IPS DF 6.9 (cell line): ENCODE data around the gene RNF213.

Experiments
- DNase-seq: peaks from one replicate; pipeline ENCODE4 v3.0.0-alpha.2; 2013; ENCODE audit warnings: low read depth, low spot score
- H3K27ac ChIP-seq: one replicate; pipeline ENCODE4 v1.5.1; 2013; ENCODE audit warnings: low read length, control low read depth
- H3K27me3 ChIP-seq: 2 replicates; pipeline ENCODE4 v1.6.1; 2013; ENCODE audit warnings: mild to moderate bottlenecking, low read length; ENCODE audit not compliant: control insufficient read depth, insufficient read depth
- H3K36me3 ChIP-seq: 2 replicates; pipeline ENCODE4 v1.6.1; 2013; ENCODE audit warnings: low read length; ENCODE audit not compliant: control insufficient read depth, insufficient read depth
- H3K4me1 ChIP-seq: 2 replicates; pipeline ENCODE4 v1.6.1; 2013; ENCODE audit warnings: low read length; ENCODE audit not compliant: control insufficient read depth, insufficient read depth
- H3K4me3 ChIP-seq: 2 replicates; pipeline ENCODE4 v1.5.1; 2013; ENCODE audit warnings: mild to moderate bottlenecking, low read length
- H3K9me3 ChIP-seq: 2 replicates; pipeline ENCODE4 v1.6.1; 2013; ENCODE audit warnings: low read length, inconsistent platforms; ENCODE audit not compliant: control insufficient read depth, insufficient read depth
- WGBS: extraction: QIAGEN DNeasy Blood & Tissue Kit; methylation state at CpG from one replicate; pipeline ENCODE4 v1.1.7; 2013; ENCODE audit warnings: mixed read lengths, missing lambda C conversion rate; ENCODE audit not compliant: insufficient read length, insufficient coverage; 5-methylcytosine and 5-hydroxymethylcytosine counted together

Gene RNF213

GRCh38 chr17:80348551-80349150 lies 88.0 kb downstream of the RNF213 start:
- no CpG with 5 or more reads among the region's 18 CpGs for WGBS

GRCh38 chr17:80349151-80349651 lies 88.5 kb downstream of the RNF213 start:
- no peaks in the 10 kb centered on the region for H3K9me3 ChIP-seq
- H3K4me1 ChIP-seq, result no peaks in the 10 kb centered on the region; the same call in 1 of the 2 replicates
- H3K36me3 ChIP-seq, result peaks cover 62% of the 10 kb centered on the region
- H3K4me3 ChIP-seq, result no peak overlapping the region
- WGBS, result no CpG with 5 or more reads among the region's 19 CpGs
- H3K27ac ChIP-seq, result no peak overlapping the region
- no peaks in the 10 kb centered on the region for H3K27me3 ChIP-seq
- no peak for DNase-seq

More at GRCh38 chr17:80348551-80349150, 88.0 kb downstream of the RNF213 start:
- Histone ChIP-seq H3K27me3 (no peaks in the 10 kb centered on the region), H3K36me3 (peaks cover 56% of the 10 kb centered on the region), H3K4me3 (no peak overlapping the region), H3K9me3 (no peaks in the 10 kb centered on the region), H3K27ac (no peak overlapping the region), H3K4me1 (no peaks in the 10 kb centered on the region; the same call in 1 of the 2 replicates)
- DNase-seq, result no peak

GRCh38 chr17:80349751-80350150 lies 89.1 kb downstream of the RNF213 start:
- H3K36me3 ChIP-seq, result peaks cover 61% of the 10 kb centered on the region
- no peak for DNase-seq
- no peak overlapping the region for H3K27ac ChIP-seq
- H3K27me3 ChIP-seq, result no peaks in the 10 kb centered on the region
- no peak overlapping the region for H3K4me3 ChIP-seq
- no CpG with 5 or more reads among the region's 18 CpGs for WGBS
- no peaks in the 10 kb centered on the region for H3K9me3 ChIP-seq
- no peaks in the 10 kb centered on the region; the same call in 1 of the 2 replicates for H3K4me1 ChIP-seq

- no peaks in the 10 kb centered on the region for H3K9me3 ChIP-seq
- no CpG with 5 or more reads among the region's 22 CpGs for WGBS
- H3K27me3 ChIP-seq, result no peaks in the 10 kb centered on the region
- no peak overlapping the region for H3K4me3 ChIP-seq
- no peaks in the 10 kb centered on the region; the same call in 1 of the 2 replicates for H3K4me1 ChIP-seq
- H3K36me3 ChIP-seq, result peaks cover 35% of the 10 kb centered on the region
- no peak overlapping the region for H3K27ac ChIP-seq
- DNase-seq, result no peak
Observed at GRCh38 chr17:80352216-80352895, 91.7 kb downstream of the RNF213 start.

- H3K36me3 ChIP-seq, result peaks cover 29% of the 10 kb centered on the region
- no peak for DNase-seq
- no peak overlapping the region for H3K27ac ChIP-seq
- no peaks in the 10 kb centered on the region for H3K9me3 ChIP-seq
- no peaks in the 10 kb centered on the region; the same call in 1 of the 2 replicates for H3K4me1 ChIP-seq
- no peak overlapping the region for H3K4me3 ChIP-seq
- no peaks in the 10 kb centered on the region for H3K27me3 ChIP-seq
- no CpG with 5 or more reads among the region's 28 CpGs for WGBS
Observed at GRCh38 chr17:80352991-80353665, 92.5 kb downstream of the RNF213 start.

- Histone ChIP-seq H3K4me1 (no peaks in the 10 kb centered on the region; the same call in 1 of the 2 replicates), H3K9me3 (no peaks in the 10 kb centered on the region), H3K36me3 (peaks cover 28% of the 10 kb centered on the region), H3K4me3 (no peak overlapping the region), H3K27me3 (no peaks in the 10 kb centered on the region), H3K27ac (no peak overlapping the region)
- DNase-seq, result no peak
- WGBS, result no CpG with 5 or more reads among the region's 29 CpGs
Observed at GRCh38 chr17:80353718-80354275, 93.1 kb downstream of the RNF213 start.

- no CpG with 5 or more reads among the region's 9 CpGs for WGBS
- peaks cover 31% of the 10 kb centered on the region for H3K36me3 ChIP-seq
- H3K4me3 ChIP-seq, result no peak overlapping the region
- no peaks in the 10 kb centered on the region for H3K27me3 ChIP-seq
- H3K27ac ChIP-seq, result no peak overlapping the region
- no peaks in the 10 kb centered on the region; the same call in 1 of the 2 replicates for H3K4me1 ChIP-seq
- no peaks in the 10 kb centered on the region for H3K9me3 ChIP-seq
- DNase-seq, result no peak
Observed at GRCh38 chr17:80354336-80354735, 93.7 kb downstream of the RNF213 start.

- DNase-seq, result no peak
- Histone ChIP-seq H3K36me3 (peaks cover 38% of the 10 kb centered on the region), H3K9me3 (no peaks in the 10 kb centered on the region), H3K4me1 (no peaks in the 10 kb centered on the region; the same call in 1 of the 2 replicates), H3K4me3 (no peak overlapping the region), H3K27me3 (no peaks in the 10 kb centered on the region), H3K27ac (no peak overlapping the region)
- WGBS, result no CpG with 5 or more reads among the region's 24 CpGs
Observed at GRCh38 chr17:80356231-80356856, 95.7 kb downstream of the RNF213 start.

GRCh38 chr17:80358131-80358530 lies 97.5 kb downstream of the RNF213 start:
- no CpG with 5 or more reads among the region's 9 CpGs for WGBS
- Histone ChIP-seq H3K4me1 (no peaks in the 10 kb centered on the region), H3K27ac (no peak overlapping the region), H3K9me3 (no peaks in the 10 kb centered on the region), H3K36me3 (peaks cover 34% of the 10 kb centered on the region), H3K27me3 (no peaks in the 10 kb centered on the region), H3K4me3 (no peak overlapping the region)
- DNase-seq, result no peak

GRCh38 chr17:80358861-80359260 lies 98.2 kb downstream of the RNF213 start:
- Histone ChIP-seq H3K4me3 (no peak overlapping the region), H3K27ac (no peak overlapping the region), H3K36me3 (peaks cover 28% of the 10 kb centered on the region), H3K9me3 (no peaks in the 10 kb centered on the region), H3K4me1 (no peaks in the 10 kb centered on the region), H3K27me3 (no peaks in the 10 kb centered on the region)
- no CpG with 5 or more reads among the region's 11 CpGs for WGBS
- no peak for DNase-seq
